ENCODE data around the gene MKNK2.

GRCh38 chr19:2081873-2082810 is 31.1 kb upstream of the MKNK2 start:
- TF ChIP-seq EZH2 (IDR thresholded peaks at IDR 0.05; ENCODE audit: low read length, missing control alignments) (no peak), CTCF (conservative IDR thresholded peaks at IDR 0.05 in 1 of 2, IDR thresholded peaks at IDR 0.05 in 1 of 2; ENCODE audit: low read depth in 1 of 2, low read length in 2 of 2) (no peak)

All from fibroblast of lung (primary cell).